NCI-H748 (cell line): Measurements from ENCODE around the gene PNMA6F.
"Not testable (repeated sequence)": the region's sequence is repeated elsewhere in the genome, so short reads cannot be mapped to it uniquely, and the experiment has no call there.

Experiments used
- DNase-seq: peaks from one replicate; lab custom pipeline; 2025; ENCODE audit not compliant: unreplicated experiment; lab: John Stamatoyannopoulos, UW

Gene PNMA6F

GRCh38 chrX:153303276-153304262 lies 18.0 kb downstream of the PNMA6F start:
- DNase-seq, result no peak

DNA sequence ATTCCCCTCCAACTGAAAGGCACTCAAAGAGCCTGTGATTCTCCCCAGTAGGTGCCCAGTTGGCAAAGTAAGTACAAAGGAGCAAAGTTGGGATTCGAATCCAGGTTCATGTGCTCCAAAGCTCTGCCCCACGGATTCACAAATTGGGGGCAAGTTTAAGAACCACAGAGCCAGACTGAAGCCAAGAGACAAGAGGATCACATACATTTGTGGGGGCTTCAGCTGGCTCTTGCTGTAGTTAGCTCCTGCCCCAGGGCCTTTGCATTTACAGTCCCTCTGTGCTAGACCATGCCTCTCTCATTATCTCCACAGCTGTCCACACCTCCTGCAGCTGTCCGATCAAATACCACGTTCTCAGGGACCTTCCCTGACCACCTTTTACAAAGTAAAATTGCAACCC lies 18.8 kb downstream of the PNMA6F start:
- no peak for DNase-seq

GRCh38 chrX:153301746-153302145 lies 19.8 kb downstream of the PNMA6F start:
- DNase-seq, result no peak

GRCh38 chrX:153299855-153300254 lies 21.7 kb downstream of the PNMA6F start:
- no peak for DNase-seq

- DNase-seq, result no peak
These were observed 24.2 kb downstream of the PNMA6F start for GRCh38 chrX:153297376-153297775.

DNA sequence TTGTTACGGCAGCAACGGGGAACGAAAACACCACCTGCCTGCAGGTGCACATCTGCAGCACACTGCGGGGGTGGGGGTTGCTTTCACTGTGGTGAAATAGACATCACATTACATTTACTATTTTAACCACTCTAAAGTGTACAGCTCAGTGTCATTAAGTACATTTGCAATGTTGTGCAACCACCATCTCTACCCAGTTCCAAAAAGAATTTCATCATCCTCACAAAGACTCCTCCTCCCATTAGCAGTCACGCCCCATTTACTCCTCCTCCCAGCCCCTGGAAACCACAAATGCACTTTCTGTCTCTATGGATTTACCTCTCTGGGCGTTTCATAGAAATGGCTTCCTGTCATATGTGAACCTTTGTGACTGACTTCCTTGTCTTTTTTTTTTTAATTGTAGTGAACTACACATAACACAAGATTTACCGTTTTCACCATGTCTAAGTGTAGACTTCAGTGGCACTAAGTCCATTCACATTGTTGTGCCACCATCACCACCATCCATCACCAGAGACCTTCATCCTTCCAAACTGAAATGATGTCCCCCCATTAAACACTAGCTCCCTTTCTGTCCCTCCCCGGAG lies 28.0 kb downstream of the PNMA6F start:
- DNase-seq, result not testable (repeated sequence)

DNA sequence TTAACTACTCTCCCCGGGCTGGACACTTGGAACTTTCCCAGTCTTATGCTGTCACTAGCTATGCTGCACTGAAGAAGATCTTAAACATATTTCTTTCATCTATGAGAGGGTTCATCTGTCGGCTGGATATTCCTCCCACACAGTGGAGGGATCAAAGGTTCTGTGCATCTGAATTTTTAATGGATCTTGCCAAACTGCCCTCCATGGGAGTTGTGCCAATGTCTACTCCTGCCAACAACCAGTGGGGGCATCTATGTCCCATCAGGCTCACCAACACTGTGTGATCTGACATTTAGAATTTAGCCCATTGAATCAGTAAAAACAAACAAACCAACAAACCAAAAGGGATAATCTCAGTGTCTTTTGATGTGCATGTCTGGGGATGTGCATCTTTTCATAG lies 32.8 kb downstream of the PNMA6F start:
- not testable (repeated sequence) for DNase-seq

DNA sequence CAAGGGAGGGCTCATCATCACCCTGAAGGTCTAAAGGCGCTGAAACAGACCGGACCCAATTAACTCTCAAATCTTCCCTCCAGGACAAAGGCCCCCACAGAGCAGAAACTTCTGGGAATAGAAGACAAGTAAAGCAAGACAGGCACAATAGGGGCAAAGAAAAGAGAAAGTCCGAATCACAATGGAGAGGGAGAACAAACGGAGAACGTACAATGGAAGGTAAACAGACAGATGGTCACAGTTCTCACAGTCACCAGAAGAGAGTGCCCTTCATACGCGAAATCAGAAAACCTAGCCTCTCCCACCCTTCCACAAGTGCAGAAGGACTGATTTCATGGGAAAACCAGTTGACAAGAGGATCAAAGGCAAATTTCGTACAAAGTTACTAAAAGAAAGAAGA lies 35.9 kb downstream of the PNMA6F start:
- DNase-seq, result not testable (repeated sequence)

DNA sequence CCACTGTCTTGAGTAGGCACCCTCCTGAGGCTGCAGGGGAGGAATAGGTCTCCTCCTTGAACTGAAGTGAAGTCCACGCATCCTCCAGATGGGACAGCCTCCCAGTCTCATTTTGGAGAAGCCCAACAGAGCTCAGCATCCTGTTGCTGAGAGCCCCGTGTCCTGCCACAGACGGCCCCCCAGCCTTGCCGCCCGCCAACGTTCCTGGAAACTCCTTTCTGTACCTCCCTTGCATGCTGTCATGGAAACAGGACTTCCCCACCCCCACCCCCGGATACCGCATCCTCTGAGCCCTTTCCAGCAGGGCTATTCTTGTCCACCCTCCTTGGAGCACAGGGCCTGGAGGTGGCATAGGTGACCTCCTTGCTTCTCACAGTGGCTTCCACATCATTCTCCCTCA lies 37.6 kb downstream of the PNMA6F start:
- not testable (repeated sequence) for DNase-seq

GRCh38 chrX:153281784-153282183 lies 39.8 kb downstream of the PNMA6F start:
- not testable (repeated sequence) for DNase-seq

GRCh38 chrX:153279304-153279703 lies 42.3 kb downstream of the PNMA6F start:
- not testable (repeated sequence) for DNase-seq

- not testable (repeated sequence) for DNase-seq
These were observed 45.5 kb downstream of the PNMA6F start for GRCh38 chrX:153276049-153276448.

GRCh38 chrX:153275418-153275817 lies 46.1 kb downstream of the PNMA6F start:
- not testable (repeated sequence) for DNase-seq

DNA sequence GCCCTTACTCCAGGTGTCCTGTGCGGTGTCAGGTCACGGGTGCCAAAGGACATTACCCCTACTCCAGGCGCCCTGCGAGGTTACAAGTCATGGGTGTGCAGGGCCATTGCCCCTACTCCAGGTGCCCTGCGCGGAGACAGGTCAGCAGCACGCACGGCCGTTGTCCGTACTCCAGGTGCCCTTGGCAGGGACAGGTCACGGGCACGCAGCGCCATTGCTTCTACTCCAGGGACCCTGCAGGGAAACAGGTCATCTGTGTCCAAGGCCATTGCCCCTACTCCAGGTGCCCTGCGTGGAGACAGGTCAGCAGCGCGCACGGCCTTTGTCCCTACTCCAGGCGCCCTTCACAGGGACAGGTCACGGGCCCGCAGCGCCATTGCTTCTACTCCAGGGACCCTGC lies 49.0 kb downstream of the PNMA6F start:
- not testable (repeated sequence) for DNase-seq

DNA sequence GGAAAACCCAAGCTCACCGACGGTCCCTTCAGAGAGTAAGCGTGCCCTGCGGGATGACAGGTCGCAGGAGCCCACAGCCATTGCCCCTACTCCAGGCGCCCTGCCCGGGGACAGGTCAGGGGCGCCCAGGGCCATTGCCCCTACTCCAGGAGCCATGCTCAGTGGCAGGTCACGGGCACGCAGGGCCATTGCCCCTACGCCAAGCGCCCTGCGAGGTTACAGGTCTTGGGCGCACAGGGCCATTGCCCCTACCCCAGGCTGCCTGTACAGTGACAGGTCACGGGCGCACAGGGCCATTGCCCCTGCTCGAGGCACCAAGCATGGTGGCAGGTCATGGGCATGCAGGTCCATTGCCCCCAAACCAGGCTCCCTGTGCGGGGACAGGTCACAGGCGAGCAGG lies 49.5 kb downstream of the PNMA6F start:
- DNase-seq, result not testable (repeated sequence)
